GM12878 (cell line): ENCODE data around the gene GAREM1. TPM values are rescaled to one million over a fixed set of nuclear protein-coding genes. Genes with fewer than 3 reads are reported as not detected.

Experiments
- ATAC-seq: fragments of 200-7000 bp; cut with Tn5 transposase; 3 replicates; pipeline ENCODE4 v1.9.1; 2020; ENCODE audit warnings: mild to moderate bottlenecking, moderate library complexity
- BruUV-seq: library from RNA; stranded (reverse); fragments of 400-500 nt; replicated peaks from 2 replicates; lab custom pipeline; 2021; lab: Mats Ljungman, UMichigan
- CTCF ChIA-PET: fragments of 300-600 bp; sonication (Branson Sonifier 250); formaldehyde crosslinking; extraction: SDS; loops from one replicate; lab custom pipeline; 2021; ENCODE audit warnings: inconsistent platforms; lab: Yijun Ruan, JAX
- POLR2A ChIA-PET: fragments of 350-600 bp; formaldehyde crosslinking; extraction: SDS; loops from one replicate; lab custom pipeline; 2021; ENCODE audit warnings: inconsistent platforms; lab: Charles Lee
- RAD21 ChIA-PET: fragments of 300-600 bp; sonication (Branson Sonifier 250); formaldehyde crosslinking; loops from one replicate; lab custom pipeline; 2023; ENCODE audit warnings: antibody characterized with exemption; ENCODE audit not compliant: unreplicated experiment; lab: Charles Lee
- SMC1A ChIA-PET: fragments of 300-600 bp; sonication (Branson Sonifier 250); formaldehyde crosslinking; loops from one replicate; lab custom pipeline; 2023; ENCODE audit not compliant: unreplicated experiment, uncharacterized antibody; lab: Charles Lee
- DNase-seq: peaks from one replicate; pipeline ENCODE4 v3.0.0-alpha.2; 2011; ENCODE audit warnings: low read depth, low spot score
- FAIRE-seq: peaks from 3 replicates; lab custom pipeline; 2011; peaks lifted over from hg19 to GRCh38; lab: Jason Lieb, UNC
- H2AFZ ChIP-seq: 2 replicates; pipeline ENCODE4 v1.6.0; 2011; ENCODE audit warnings: low read depth, low read length, control low read depth; ENCODE audit not compliant: control insufficient read depth
- H3K27ac ChIP-seq: 2 replicates; pipeline ENCODE4 v1.5.1; 2011; ENCODE audit warnings: control low read depth; ENCODE audit not compliant: control insufficient read depth, insufficient read depth
- H3K27me3 ChIP-seq, 2 experiments: replicated peaks in 1 of 2; 2 replicates each; pipeline versions ENCODE4 v1.6.0 to v1.6.1; 2011; ENCODE audit warnings: low read length in 1 of 2; ENCODE audit not compliant: control insufficient read depth in 2 of 2, insufficient read depth in 2 of 2
- H3K36me3 ChIP-seq, 2 experiments: 2 replicates each; pipeline ENCODE4 v1.5.1; 2011; ENCODE audit warnings: low read length in 1 of 2; ENCODE audit not compliant: control insufficient read depth in 2 of 2, insufficient read depth in 2 of 2
- H3K4me1 ChIP-seq: 2 replicates; pipeline ENCODE4 v1.6.1; 2011; ENCODE audit warnings: mild to moderate bottlenecking, low read length, moderate library complexity, mixed read lengths; ENCODE audit not compliant: control insufficient read depth, insufficient read depth
- H3K4me2 ChIP-seq: 2 replicates; pipeline ENCODE4 v1.6.0; 2011; ENCODE audit warnings: control low read depth; ENCODE audit not compliant: control insufficient read depth, insufficient read depth
- H3K4me3 ChIP-seq: fragments of 200-600 bp; sonication (generic); 2 replicates; pipeline ENCODE4 v1.5.1; 2016
- H3K79me2 ChIP-seq: 2 replicates; pipeline ENCODE4 v1.6.0; 2011; ENCODE audit warnings: low read length; ENCODE audit not compliant: control insufficient read depth, insufficient read depth
- H3K9ac ChIP-seq: 2 replicates; pipeline ENCODE4 v1.8.0; 2011; ENCODE audit warnings: low read length, control low read depth, mixed read lengths; ENCODE audit not compliant: control insufficient read depth, insufficient read depth
- H3K9me3 ChIP-seq: replicated peaks from 3 replicates; pipeline ENCODE4 v1.5.1; 2011; ENCODE audit warnings: mild to moderate bottlenecking, low read length; ENCODE audit not compliant: control insufficient read depth, insufficient read depth
- H4K20me1 ChIP-seq: 2 replicates; pipeline ENCODE4 v1.6.0; 2011; ENCODE audit not compliant: control insufficient read depth, insufficient read depth
- ESRRA ChIP-seq: IDR thresholded peaks from 2 replicates; pipeline ENCODE4 v1.6.1; 2012; ENCODE audit warnings: mild to moderate bottlenecking, low read length, improper control_type of control experiment
- MYC ChIP-seq: IDR thresholded peaks from 2 replicates; pipeline ENCODE4 v1.6.1; 2011; ENCODE audit warnings: mild to moderate bottlenecking, low read length, moderate library complexity, inconsistent platforms; ENCODE audit not compliant: insufficient read depth, insufficient replicate concordance, insufficient read length, severe bottlenecking
- RCOR1 ChIP-seq: conservative IDR thresholded peaks from 2 replicates; pipeline ENCODE4 v1.6.1; 2012; ENCODE audit warnings: low read depth, low read length, improper control_type of control experiment
- SREBF1 ChIP-seq: IDR thresholded peaks from 2 replicates; pipeline ENCODE4 v1.6.1; 2012; ENCODE audit warnings: mild to moderate bottlenecking, low read length
- ZBTB4 ChIP-seq: fragments of 450-650 bp; formaldehyde crosslinking; IDR thresholded peaks from 2 replicates; pipeline ENCODE4 v1.4.0; 2022; ENCODE audit warnings: mild to moderate bottlenecking, moderate library complexity
- ZNF384 ChIP-seq: IDR thresholded peaks from 2 replicates; pipeline ENCODE4 v1.6.1; 2012; ENCODE audit warnings: low read depth, mild to moderate bottlenecking, low read length, improper control_type of control experiment, borderline replicate concordance
- ZNF592 ChIP-seq: fragments of 450-650 bp; IDR thresholded peaks from 2 replicates; pipeline ENCODE4 v1.6.1; 2017; ENCODE audit warnings: mild to moderate bottlenecking, moderate library complexity
- WGBS: methylation state at CpG from one replicate; pipeline ENCODE4 v1.1.6; 2016; ENCODE audit warnings: low lambda C conversion rate; ENCODE audit not compliant: insufficient replicate concordance, insufficient coverage; ENCODE audit errors: missing lambda C conversion rate; 5-methylcytosine and 5-hydroxymethylcytosine counted together
- in situ Hi-C: fragments of 300-500 bp; cut with MboI; formaldehyde crosslinking; loops from 9 replicates; pipeline ENCODE4 v1.14.3; 2018; ENCODE audit warnings: mixed read lengths
- intact Hi-C: fragments of 100-400 bp; cut with micrococcal nuclease; formaldehyde crosslinking; loops from one replicate; pipeline ENCODE4 v1.14.2; 2022; ENCODE audit not compliant: unreplicated experiment
- polyA plus RNA-seq, 11 experiments: library from polyadenylated mRNA; depleted of rRNA in 4 of 11; unstranded in 6 of 11; stranded (reverse) in 5 of 11; fragments of >200 nt; fragmentation: Nextera tagmentation in 4 of 11; fragmentation: Illumina TruSeq in 1 of 11; extraction: Ambion mirVana in 4 of 11; extraction: Trizol in 1 of 11; gene quantifications; 1 replicate in 1 of 11; 2 replicates in 10 of 11; pipeline versions ENCODE4 v1.2.1 to v1.2.3, GENCODE V29; 2011 to 2016; ENCODE audit warnings: inconsistent platforms in 2 of 11, missing spikeins in 2 of 11, low read depth in 1 of 11
- total RNA-seq, 4 experiments: library from RNA; depleted of rRNA in 3 of 4; stranded (reverse); fragments of >200 nt in 3 of 4; fragmentation: Illumina TruSeq in 1 of 4; extraction: Trizol in 1 of 4; gene quantifications; 2 replicates each; pipeline versions ENCODE4 v1.2.1 to v1.2.3, GENCODE V29; 2013 to 2021
- TF ChIP-seq, protein P1 (sequence below): fragments of 450-650 bp; formaldehyde crosslinking; IDR thresholded peaks from 2 replicates; pipeline ENCODE4 v1.4.0; 2020; ENCODE audit warnings: mild to moderate bottlenecking, moderate library complexity
- TF ChIP-seq, protein P2 (sequence below): fragments of 450-650 bp; IDR thresholded peaks from 2 replicates; pipeline ENCODE4 v1.6.1; 2017; ENCODE audit warnings: low read depth, mild to moderate bottlenecking, moderate library complexity
- TF ChIP-seq, protein P3 (sequence below): IDR thresholded peaks from 2 replicates; pipeline ENCODE4 v1.6.1; 2012; ENCODE audit warnings: low read depth, low read length, improper control_type of control experiment

Gene GAREM1
- total and polyA plus RNA-seq, 10 of the 15 experiments (the other 5 are each of a cell fraction or from before 2014, with no cell fraction given): 0.05 to 0.29 (median 0.05) TPM; not detected in 7

DNA sequence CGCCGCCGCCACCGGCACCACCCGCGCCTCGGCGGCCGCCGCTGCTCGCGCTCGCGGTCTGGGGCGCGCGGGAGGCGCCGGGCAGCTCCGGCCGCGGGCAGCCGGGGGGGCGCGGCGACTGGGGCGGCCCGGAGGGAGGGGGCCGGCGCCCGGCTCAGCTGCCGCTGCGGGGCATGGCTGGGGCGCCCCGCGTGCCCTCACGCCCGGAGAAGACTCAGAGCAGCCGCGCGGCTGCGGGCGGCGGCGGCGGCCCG, 295 bp downstream of the GAREM1 start:
- H3K9me3 ChIP-seq: no peaks in the 10 kb centered on the region
- ChIA-PET CTCF (interaction anchor here (1.2 to 1.8 kb wide), 3 partner anchors 181 to 312 kb away, joined by 4 to 13 read pairs (median 9); no protein-coding TSS in a partner anchor), RAD21 (interaction anchor here (0.6 to 1.7 kb wide), 4 partner anchors 30 to 198 kb away, joined by 3 to 9 read pairs (median 4); no protein-coding TSS in a partner anchor), POLR2A (no interaction called here), SMC1A (no interaction called here)
- H3K9ac ChIP-seq: no peak overlapping the region
- peak overlapping the region; percentile 90 for H3K4me2 ChIP-seq
- H3K27ac ChIP-seq: no peak overlapping the region
- 0% methylated on average over 2 of the region's 47 CpGs for WGBS
- in situ Hi-C loops (no loop called here), intact Hi-C loops (loop anchor here (10.0 kb wide), 1 partner anchor 196 kb away; no protein-coding TSS in a partner anchor)
- H2AFZ ChIP-seq: peak overlapping the region; percentile 74
- ATAC-seq (no peak), DNase-seq (no peak), FAIRE-seq (no peak)
- no peaks in the 10 kb centered on the region for H3K79me2 ChIP-seq
- no peaks in the 10 kb centered on the region for H3K36me3 ChIP-seq
- H3K4me3 ChIP-seq: no peak overlapping the region; the same call in 1 of the 2 replicates
- H3K27me3 ChIP-seq: peaks cover 8 to 24% of the 10 kb centered on the region in 2 experiments
- H4K20me1 ChIP-seq: no peaks in the 10 kb centered on the region
- H3K4me1 ChIP-seq: no peaks in the 10 kb centered on the region
- BruUV-seq: no TSS peak
- no peak for TF ChIP-seq ZNF592
- no peak for TF ChIP-seq ZBTB4 (CRISPR knock-in tag)
- TF ChIP-seq MYC: no peak
- TF ChIP-seq, protein P1, sequence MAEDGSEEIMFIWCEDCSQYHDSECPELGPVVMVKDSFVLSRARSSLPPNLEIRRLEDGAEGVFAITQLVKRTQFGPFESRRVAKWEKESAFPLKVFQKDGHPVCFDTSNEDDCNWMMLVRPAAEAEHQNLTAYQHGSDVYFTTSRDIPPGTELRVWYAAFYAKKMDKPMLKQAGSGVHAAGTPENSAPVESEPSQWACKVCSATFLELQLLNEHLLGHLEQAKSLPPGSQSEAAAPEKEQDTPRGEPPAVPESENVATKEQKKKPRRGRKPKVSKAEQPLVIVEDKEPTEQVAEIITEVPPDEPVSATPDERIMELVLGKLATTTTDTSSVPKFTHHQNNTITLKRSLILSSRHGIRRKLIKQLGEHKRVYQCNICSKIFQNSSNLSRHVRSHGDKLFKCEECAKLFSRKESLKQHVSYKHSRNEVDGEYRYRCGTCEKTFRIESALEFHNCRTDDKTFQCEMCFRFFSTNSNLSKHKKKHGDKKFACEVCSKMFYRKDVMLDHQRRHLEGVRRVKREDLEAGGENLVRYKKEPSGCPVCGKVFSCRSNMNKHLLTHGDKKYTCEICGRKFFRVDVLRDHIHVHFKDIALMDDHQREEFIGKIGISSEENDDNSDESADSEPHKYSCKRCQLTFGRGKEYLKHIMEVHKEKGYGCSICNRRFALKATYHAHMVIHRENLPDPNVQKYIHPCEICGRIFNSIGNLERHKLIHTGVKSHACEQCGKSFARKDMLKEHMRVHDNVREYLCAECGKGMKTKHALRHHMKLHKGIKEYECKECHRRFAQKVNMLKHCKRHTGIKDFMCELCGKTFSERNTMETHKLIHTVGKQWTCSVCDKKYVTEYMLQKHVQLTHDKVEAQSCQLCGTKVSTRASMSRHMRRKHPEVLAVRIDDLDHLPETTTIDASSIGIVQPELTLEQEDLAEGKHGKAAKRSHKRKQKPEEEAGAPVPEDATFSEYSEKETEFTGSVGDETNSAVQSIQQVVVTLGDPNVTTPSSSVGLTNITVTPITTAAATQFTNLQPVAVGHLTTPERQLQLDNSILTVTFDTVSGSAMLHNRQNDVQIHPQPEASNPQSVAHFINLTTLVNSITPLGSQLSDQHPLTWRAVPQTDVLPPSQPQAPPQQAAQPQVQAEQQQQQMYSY (CRISPR knock-in tag): no peak
- TF ChIP-seq ZNF384: no peak
- no peak for TF ChIP-seq ESRRA
- TF ChIP-seq RCOR1: no peak
- no peak for TF ChIP-seq SREBF1
- TF ChIP-seq, protein P2, sequence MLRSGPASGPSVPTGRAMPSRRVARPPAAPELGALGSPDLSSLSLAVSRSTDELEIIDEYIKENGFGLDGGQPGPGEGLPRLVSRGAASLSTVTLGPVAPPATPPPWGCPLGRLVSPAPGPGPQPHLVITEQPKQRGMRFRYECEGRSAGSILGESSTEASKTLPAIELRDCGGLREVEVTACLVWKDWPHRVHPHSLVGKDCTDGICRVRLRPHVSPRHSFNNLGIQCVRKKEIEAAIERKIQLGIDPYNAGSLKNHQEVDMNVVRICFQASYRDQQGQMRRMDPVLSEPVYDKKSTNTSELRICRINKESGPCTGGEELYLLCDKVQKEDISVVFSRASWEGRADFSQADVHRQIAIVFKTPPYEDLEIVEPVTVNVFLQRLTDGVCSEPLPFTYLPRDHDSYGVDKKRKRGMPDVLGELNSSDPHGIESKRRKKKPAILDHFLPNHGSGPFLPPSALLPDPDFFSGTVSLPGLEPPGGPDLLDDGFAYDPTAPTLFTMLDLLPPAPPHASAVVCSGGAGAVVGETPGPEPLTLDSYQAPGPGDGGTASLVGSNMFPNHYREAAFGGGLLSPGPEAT: no peak
- TF ChIP-seq, protein P3, sequence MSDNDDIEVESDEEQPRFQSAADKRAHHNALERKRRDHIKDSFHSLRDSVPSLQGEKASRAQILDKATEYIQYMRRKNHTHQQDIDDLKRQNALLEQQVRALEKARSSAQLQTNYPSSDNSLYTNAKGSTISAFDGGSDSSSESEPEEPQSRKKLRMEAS: no peak
